Esophagus squamous epithelium (tissue), 4 donors: ENCODE results near the gene HMX2.

ENCODE experiments used
- POLR2A ChIP-seq, 4 donors: fragments of 450-650 bp; IDR thresholded peaks; one replicate each; pipeline ENCODE4 v1.6.1; 2017; ENCODE audit warnings: antibody characterized with exemption in 4 of 4, mild to moderate bottlenecking in 4 of 4, moderate library complexity in 3 of 4
- TF ChIP-seq, protein P1 (sequence below), 6 experiments: fragments of 450-650 bp in 4 of 6; fragments of 200-600 bp in 2 of 6; sonication (generic) in 2 of 6; IDR thresholded peaks; one replicate each; pipeline ENCODE4 v1.5.1; 2016 to 2019; ENCODE audit warnings: antibody characterized with exemption in 6 of 6, mild to moderate bottlenecking in 4 of 6, moderate library complexity in 4 of 6

DNA sequence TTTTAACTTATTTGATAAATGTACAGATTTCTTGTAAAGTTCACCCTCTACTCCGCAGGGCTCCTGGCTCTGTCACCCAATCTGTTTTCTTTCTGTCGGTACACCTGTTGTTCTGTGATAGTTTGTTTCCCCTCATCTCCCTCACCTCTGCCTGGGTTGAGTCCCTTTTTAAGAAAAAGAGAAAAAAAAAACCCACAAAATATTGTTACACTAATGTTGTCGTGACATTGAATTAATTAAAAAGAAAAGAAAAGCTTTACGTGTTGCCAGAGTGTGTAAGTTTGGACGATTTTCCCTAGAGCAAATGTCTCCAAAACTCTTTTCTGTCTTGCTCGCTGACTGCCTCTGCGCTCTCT lies 8.8 kb upstream of the HMX2 start:
- TF ChIP-seq, protein P1, sequence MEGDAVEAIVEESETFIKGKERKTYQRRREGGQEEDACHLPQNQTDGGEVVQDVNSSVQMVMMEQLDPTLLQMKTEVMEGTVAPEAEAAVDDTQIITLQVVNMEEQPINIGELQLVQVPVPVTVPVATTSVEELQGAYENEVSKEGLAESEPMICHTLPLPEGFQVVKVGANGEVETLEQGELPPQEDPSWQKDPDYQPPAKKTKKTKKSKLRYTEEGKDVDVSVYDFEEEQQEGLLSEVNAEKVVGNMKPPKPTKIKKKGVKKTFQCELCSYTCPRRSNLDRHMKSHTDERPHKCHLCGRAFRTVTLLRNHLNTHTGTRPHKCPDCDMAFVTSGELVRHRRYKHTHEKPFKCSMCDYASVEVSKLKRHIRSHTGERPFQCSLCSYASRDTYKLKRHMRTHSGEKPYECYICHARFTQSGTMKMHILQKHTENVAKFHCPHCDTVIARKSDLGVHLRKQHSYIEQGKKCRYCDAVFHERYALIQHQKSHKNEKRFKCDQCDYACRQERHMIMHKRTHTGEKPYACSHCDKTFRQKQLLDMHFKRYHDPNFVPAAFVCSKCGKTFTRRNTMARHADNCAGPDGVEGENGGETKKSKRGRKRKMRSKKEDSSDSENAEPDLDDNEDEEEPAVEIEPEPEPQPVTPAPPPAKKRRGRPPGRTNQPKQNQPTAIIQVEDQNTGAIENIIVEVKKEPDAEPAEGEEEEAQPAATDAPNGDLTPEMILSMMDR (IDR thresholded peaks at IDR 0.05): no peak
- TF ChIP-seq POLR2A (IDR thresholded peaks at IDR 0.05): no peak
